Lung (tissue), 12 donors: ENCODE data around the gene DHCR7. TPM values are rescaled to one million over a fixed set of nuclear protein-coding genes. Genes with fewer than 3 reads are reported as not detected.

Experiments used
- ATAC-seq: fragments of 200-7000 bp; cut with Tn5 transposase; one replicate; pipeline ENCODE4 v1.9.1; 2020; ENCODE audit warnings: moderate number of reproducible peaks; ENCODE audit not compliant: insufficient read depth, low FRiP score
- DNase-seq, 3 donors: peaks; one replicate each; pipeline ENCODE4 v3.0.0-alpha.2; 2013 to 2017
- H3K27ac ChIP-seq, 2 donors: one replicate each; pipeline ENCODE4 v1.5.1; 2013; ENCODE audit warnings: mild to moderate bottlenecking in 2 of 2, moderate library complexity in 2 of 2, control low read depth in 1 of 2, inconsistent platforms in 1 of 2, low read depth in 1 of 2, low read length in 1 of 2
- H3K27me3 ChIP-seq, 3 donors: one replicate each; pipeline ENCODE4 v1.5.1; 2013; ENCODE audit warnings: low read length in 2 of 3; ENCODE audit not compliant: control insufficient read depth in 3 of 3, insufficient read depth in 3 of 3
- H3K36me3 ChIP-seq, 4 donors: one replicate each; pipeline ENCODE4 v1.5.1; 2013; ENCODE audit warnings: low read length in 4 of 4, mild to moderate bottlenecking in 1 of 4, moderate library complexity in 1 of 4; ENCODE audit not compliant: control insufficient read depth in 4 of 4, insufficient read depth in 4 of 4
- H3K4me1 ChIP-seq, 5 donors: one replicate each; pipeline ENCODE4 v1.5.1; 2013; ENCODE audit warnings: low read length in 5 of 5, mild to moderate bottlenecking in 2 of 5, moderate library complexity in 1 of 5; ENCODE audit not compliant: control insufficient read depth in 5 of 5, insufficient read depth in 5 of 5
- H3K4me3 ChIP-seq: one replicate; pipeline ENCODE4 v1.5.1; 2013; ENCODE audit warnings: mild to moderate bottlenecking, control low read depth, moderate library complexity
- H3K9ac ChIP-seq, 2 donors: one replicate each; pipeline ENCODE4 v1.5.1; 2013; ENCODE audit warnings: low read length in 2 of 2, control low read depth in 1 of 2; ENCODE audit not compliant: insufficient read depth in 1 of 2
- H3K9me3 ChIP-seq, 4 donors: one replicate each; pipeline ENCODE4 v1.5.1; 2013; ENCODE audit warnings: low read length in 3 of 4, mild to moderate bottlenecking in 1 of 4, moderate library complexity in 1 of 4; ENCODE audit not compliant: control insufficient read depth in 4 of 4, insufficient read depth in 3 of 4
- CTCF ChIP-seq: IDR thresholded peaks from 2 replicates; pipeline ENCODE4 v1.5.1; 2012; ENCODE audit warnings: mild to moderate bottlenecking; ENCODE audit errors: control extremely low read depth, extremely low read depth
- WGBS, 2 donors: extraction: QIAGEN DNeasy Blood & Tissue Kit; methylation state at CpG; one replicate each; pipeline ENCODE4 v1.1.7; 2013; 5-methylcytosine and 5-hydroxymethylcytosine counted together
- polyA plus RNA-seq, 2 donors: library from polyadenylated mRNA; stranded (reverse); fragments of 200-250 nt; gene quantifications; one replicate each; pipeline ENCODE4 v1.2.1, GENCODE V29; 2013
- total RNA-seq, 2 donors: library from RNA; depleted of rRNA in 1 of 2; stranded (reverse); fragments of >200 nt in 1 of 2; gene quantifications; one replicate each; pipeline ENCODE4 v1.2.1, GENCODE V29; 2014 to 2021
- donor health status: control.
- donor health status: control.
- donor health status: Bipolar disorder and iron deficiency.
- donor health status: healthy.
- donor health status: DM: yes; HTN: yes; CAD: no.

The DHCR7 gene
- total and polyA plus RNA-seq, 4 donors, result 41.2 to 138 (median 68.1) TPM

GRCh38 chr11:71459767-71460320 is 11.7 kb upstream of the DHCR7 start:
- no peak for TF ChIP-seq CTCF
- no peak overlapping the region for H3K27ac ChIP-seq
- ATAC-seq (no peak), DNase-seq (no peak)
- 75 to 86% methylated on average over 11 of the region's 11 CpGs for WGBS, 2 donors
- no peaks in the 10 kb centered on the region for H3K9me3 ChIP-seq
- peaks cover 4 to 55% (median 20%) of the 10 kb centered on the region in 4 donors for H3K36me3 ChIP-seq
- no peak overlapping the region for H3K9ac ChIP-seq
- no peak overlapping the region for H3K4me3 ChIP-seq
- H3K4me1 ChIP-seq, result no peaks in the 10 kb centered on the region
- H3K27me3 ChIP-seq, result no peaks in the 10 kb centered on the region

- TF ChIP-seq CTCF, result no peak
- H3K4me1 ChIP-seq, result peaks cover 0 to 6% (median 0%) of the 10 kb centered on the region in 5 donors
- no peak for DNase-seq
- H3K36me3 ChIP-seq, result peaks cover 4 to 55% (median 20%) of the 10 kb centered on the region in 4 donors
- H3K9me3 ChIP-seq, result no peaks in the 10 kb centered on the region
- no peaks in the 10 kb centered on the region for H3K27me3 ChIP-seq
- H3K9ac ChIP-seq, result no peak overlapping the region
- no peak overlapping the region for H3K27ac ChIP-seq
- 95 to 96% methylated on average over 23 of the region's 23 CpGs for WGBS, 2 donors
- no peak overlapping the region for H3K4me3 ChIP-seq
- ATAC-seq, result no peak
Observed at GRCh38 chr11:71459076-71459766, 11.0 kb upstream of the DHCR7 start.

GRCh38 chr11:71458146-71459070 is 10.2 kb upstream of the DHCR7 start:
- Histone ChIP-seq H3K27ac (no peak overlapping the region), H3K9ac (no peak overlapping the region), H3K4me3 (no peak overlapping the region), H3K4me1 (peaks cover 4 to 12% (median 8%) of the 10 kb centered on the region in 5 donors), H3K27me3 (no peaks in the 10 kb centered on the region), H3K36me3 (peaks cover 4 to 49% (median 18%) of the 10 kb centered on the region in 4 donors), H3K9me3 (no peaks in the 10 kb centered on the region)
- ATAC-seq, result no peak
- no peak for DNase-seq
- 96% methylated on average over 26 of the region's 26 CpGs for WGBS, 2 donors
- no peak for TF ChIP-seq CTCF
